GM12801 (cell line): ENCODE data around the gene SRSF4.

Experiments used
- CTCF ChIP-seq: IDR thresholded peaks from one replicate; pipeline ENCODE4 v1.5.1; 2011; ENCODE audit warnings: control low read depth; ENCODE audit not compliant: insufficient read length; ENCODE audit errors: extremely low read depth

Gene SRSF4

GRCh38 chr1:29181413-29182225, at the start of gene SRSF4:
Gene SRSF4 (minus strand): TSS chr1:29181900. CDS start chr1:29181752, 148 bp downstream.
- no peak for TF ChIP-seq CTCF

GRCh38 chr1:29230553-29231378, 49.1 kb upstream of the SRSF4 start, which contains the start of gene MECR:
Gene MECR (minus strand): TSS chr1:29230934. CDS start chr1:29230906, 28 bp downstream.
- no peak for TF ChIP-seq CTCF

- TF ChIP-seq CTCF: no peak
These were observed 48.5 kb upstream of the SRSF4 start for GRCh38 chr1:29230204-29230552.

GRCh38 chr1:29227511-29227910, 45.8 kb upstream of the SRSF4 start:
- TF ChIP-seq CTCF: no peak

- no peak for TF ChIP-seq CTCF
These were observed 43.7 kb upstream of the SRSF4 start for GRCh38 chr1:29225361-29225760.

GRCh38 chr1:29224356-29224837, 42.7 kb upstream of the SRSF4 start:
- no peak for TF ChIP-seq CTCF

- no peak for TF ChIP-seq CTCF
These were observed 41.8 kb upstream of the SRSF4 start for GRCh38 chr1:29223521-29223920.
